MCF 10A (cell line): Measurements from ENCODE around the gene RMND5B. TPM values are rescaled to one million over a fixed set of nuclear protein-coding genes. Genes with fewer than 3 reads are reported as not detected.
"Not testable (repeated sequence)": the region's sequence is repeated elsewhere in the genome, so short reads cannot be mapped to it uniquely, and the experiment has no call there.

Experiments
- BruUV-seq: library from RNA; stranded (reverse); fragments of 400-500 nt; replicated peaks from 2 replicates; lab custom pipeline; 2021; lab: Mats Ljungman, UMichigan
- CTCF ChIA-PET: fragments of 300-600 bp; sonication (Branson Sonifier 250); formaldehyde crosslinking; extraction: SDS; loops from one replicate; lab custom pipeline; 2021; ENCODE audit warnings: antibody characterized with exemption, inconsistent platforms; lab: Yijun Ruan, JAX
- POLR2A ChIA-PET: fragments of 300-600, 350-650 bp; sonication (Branson Sonifier 250); formaldehyde crosslinking; extraction: SDS; loops from one replicate; lab custom pipeline; 2020; ENCODE audit warnings: antibody characterized with exemption, inconsistent platforms; lab: Yijun Ruan, JAX
- DNase-seq: peaks from one replicate; pipeline ENCODE4 v3.0.0-alpha.2; 2018; ENCODE audit not compliant: unreplicated experiment
- H3K27ac Mint-ChIP-seq: one replicate; pipeline ENCODE4 v1.8.0; 2022; ENCODE audit warnings: mild to moderate bottlenecking, low read depth, mixed read lengths; ENCODE audit not compliant: unreplicated experiment
- H3K27me3 Mint-ChIP-seq: one replicate; pipeline ENCODE4 v1.8.0; 2022; ENCODE audit warnings: mixed read lengths; ENCODE audit not compliant: insufficient read depth, unreplicated experiment
- H3K36me3 Mint-ChIP-seq: one replicate; pipeline ENCODE4 v1.8.0; 2022; ENCODE audit warnings: mild to moderate bottlenecking, moderate library complexity, mixed read lengths; ENCODE audit not compliant: insufficient read depth, unreplicated experiment
- H3K4me1 Mint-ChIP-seq: one replicate; pipeline ENCODE4 v1.8.0; 2022; ENCODE audit warnings: mixed read lengths; ENCODE audit not compliant: insufficient read depth, unreplicated experiment
- H3K4me3 Mint-ChIP-seq: one replicate; pipeline ENCODE4 v1.8.0; 2022; ENCODE audit warnings: mild to moderate bottlenecking, moderate library complexity, mixed read lengths; ENCODE audit not compliant: unreplicated experiment
- H3K9me3 Mint-ChIP-seq: one replicate; pipeline ENCODE4 v1.8.0; 2022; ENCODE audit warnings: mixed read lengths; ENCODE audit not compliant: unreplicated experiment
- CTCF ChIP-seq: fragments of 200-600 bp; IDR thresholded peaks from one replicate; pipeline ENCODE4 v1.8.0; 2022; ENCODE audit warnings: antibody characterized with exemption, mild to moderate bottlenecking; ENCODE audit not compliant: unreplicated experiment
- intact Hi-C: fragments of 100-400 bp; cut with micrococcal nuclease; formaldehyde crosslinking; loops from 2 replicates; pipeline ENCODE4 v1.14.1; 2022
- total RNA-seq: library from RNA; stranded (reverse); gene quantifications from 2 replicates; pipeline ENCODE4 v1.2.3, GENCODE V29; 2022

RMND5B gene
- total RNA-seq, 1 experiment from 2014 or later: 53.0 TPM

- Mint-ChIP-seq H3K36me3 (no peaks in the 10 kb centered on the region), H3K4me3 (no peak overlapping the region), H3K27me3 (peaks cover 23% of the 10 kb centered on the region), H3K27ac (no peak overlapping the region), H3K4me1 (peaks cover 29% of the 10 kb centered on the region), H3K9me3 (no peaks in the 10 kb centered on the region)
- peak; percentile 52 for TF ChIP-seq CTCF
- BruUV-seq: no TSS peak
- intact Hi-C loops: no loop called here
- ChIA-PET CTCF (interaction anchor here (0.6 to 1.2 kb wide), 6 partner anchors 51 to 790 kb away, joined by 3 to 5 read pairs (median 3); no protein-coding TSS in a partner anchor), POLR2A (interaction anchor here (1.2 kb wide), 1 partner anchor 10 kb away, joined by 3 read pairs; no protein-coding TSS in a partner anchor)
- no peak for DNase-seq
Measured at GRCh38 chr5:178196986-178197385, 66.2 kb downstream of the RMND5B start.

- H3K9me3 Mint-ChIP-seq, intact Hi-C loops: not testable (repeated sequence)
Measured at GRCh38 chr5:178198151-178198550, 67.3 kb downstream of the RMND5B start.

GRCh38 chr5:178198706-178199105 lies 67.9 kb downstream of the RMND5B start:
- no peak overlapping the region for H3K4me3 Mint-ChIP-seq
- ChIA-PET POLR2A (no interaction called here), CTCF (interaction anchor here (0.6 to 1.2 kb wide), 2 partner anchors 124 to 726 kb away, joined by 3 to 4 read pairs; no protein-coding TSS in a partner anchor)
- no peak overlapping the region for H3K27ac Mint-ChIP-seq
- no peaks in the 10 kb centered on the region for H3K9me3 Mint-ChIP-seq
- BruUV-seq: no TSS peak
- peaks cover 12% of the 10 kb centered on the region for H3K27me3 Mint-ChIP-seq
- intact Hi-C loops: no loop called here
- H3K36me3 Mint-ChIP-seq: no peaks in the 10 kb centered on the region
- TF ChIP-seq CTCF: no peak
- DNase-seq: no peak
- H3K4me1 Mint-ChIP-seq: peaks cover 26% of the 10 kb centered on the region

More at GRCh38 chr5:178198151-178198550, 67.3 kb downstream of the RMND5B start:
- H3K36me3 Mint-ChIP-seq, H3K4me3 Mint-ChIP-seq, H3K27ac Mint-ChIP-seq, BruUV-seq, POLR2A ChIA-PET, DNase-seq: not testable (repeated sequence)
- Mint-ChIP-seq H3K4me1 (peaks cover 26% of the 10 kb centered on the region), H3K27me3 (peaks cover 17% of the 10 kb centered on the region)
- CTCF ChIA-PET: interaction anchor here (0.6 to 1.0 kb wide), 3 partner anchors 121 to 725 kb away, joined by 3 to 4 read pairs (median 3); no protein-coding TSS in a partner anchor

- peaks cover 26% of the 10 kb centered on the region for H3K4me1 Mint-ChIP-seq
- peaks cover 5% of the 10 kb centered on the region for H3K27me3 Mint-ChIP-seq
- ChIA-PET POLR2A (interaction anchor here (0.5 to 3.1 kb wide), 13 partner anchors 8 to 1758 kb away, joined by 3 to 34 read pairs (median 4); partner anchors contain the start of gene NHP2), CTCF (interaction anchor here (0.7 to 1.2 kb wide), 7 partner anchors 17 to 1082 kb away, joined by 3 to 4 read pairs (median 3); no protein-coding TSS in a partner anchor)
- no TSS peak for BruUV-seq
- no peaks in the 10 kb centered on the region for H3K9me3 Mint-ChIP-seq
- no peak overlapping the region for H3K27ac Mint-ChIP-seq
- peak; percentile 70 for DNase-seq
- peak overlapping the region; percentile 15 for H3K4me3 Mint-ChIP-seq
- intact Hi-C loops: no loop called here
- H3K36me3 Mint-ChIP-seq: peaks cover 9% of the 10 kb centered on the region
- no peak for TF ChIP-seq CTCF
Measured at GRCh38 chr5:178199581-178200434, 69.0 kb downstream of the RMND5B start.

Other genes with a start within 250 kb of the RMND5B start
- gene PROP1, start 134.8 kb upstream of the RMND5B start, total RNA-seq: not detected in 2 replicates
- 0.33 and 0.56 TPM in 2 replicates for gene N4BP3, start 17.5 kb upstream of the RMND5B start, total RNA-seq
- 322 and 327 TPM in 2 replicates for gene NHP2, start 22.9 kb downstream of the RMND5B start, total RNA-seq
- gene GMCL2, start 56.4 kb downstream of the RMND5B start, total RNA-seq: not detected in 2 replicates
- gene HNRNPAB, start 73.5 kb downstream of the RMND5B start, total RNA-seq: 313 and 364 TPM in 2 replicates
- 112 and 115 TPM in 2 replicates for gene PHYKPL, start 101.8 kb downstream of the RMND5B start, total RNA-seq